ENCODE measurements around the gene KDM4B. TPM values are rescaled to one million over a fixed set of nuclear protein-coding genes. Genes with fewer than 3 reads are reported as not detected.

Gene KDM4B
- total RNA-seq, 1 donor from 2014 or later: 38.9 TPM

DNA sequence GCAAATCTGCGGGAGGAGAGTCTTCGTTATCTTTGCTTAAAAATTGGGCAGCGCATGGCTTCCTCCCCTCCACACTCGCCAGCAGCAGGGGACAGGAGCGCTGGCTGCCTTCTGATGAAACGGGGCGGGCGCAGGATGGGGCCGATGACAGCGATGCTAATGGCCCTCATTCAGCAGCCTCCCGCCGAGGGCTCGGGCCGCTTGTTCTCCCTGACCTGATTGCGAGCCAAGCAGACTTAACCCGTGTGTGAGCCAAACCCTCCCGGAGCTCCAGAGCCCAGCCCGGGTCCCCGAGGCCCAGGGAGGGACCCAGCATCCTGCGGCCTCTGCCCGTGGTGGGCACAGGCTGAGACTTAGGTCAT is 90.3 kb downstream of the KDM4B start:
- no peaks in the 10 kb centered on the region for H3K4me1 Mint-ChIP-seq (ENCODE audit: low read depth)
- no peak overlapping the region for H3K4me3 Mint-ChIP-seq
- intact Hi-C loops (cut with micrococcal nuclease): no loop called here
- H3K9me3 Mint-ChIP-seq: peaks cover 19% of the 10 kb centered on the region
- no peaks in the 10 kb centered on the region for H3K27me3 Mint-ChIP-seq (ENCODE audit: insufficient read depth)
- H3K36me3 Mint-ChIP-seq (ENCODE audit: low read depth): peaks cover 34% of the 10 kb centered on the region
- no peak for DNase-seq (ENCODE audit: low spot score)
- H3K27ac Mint-ChIP-seq: no peak overlapping the region

DNA sequence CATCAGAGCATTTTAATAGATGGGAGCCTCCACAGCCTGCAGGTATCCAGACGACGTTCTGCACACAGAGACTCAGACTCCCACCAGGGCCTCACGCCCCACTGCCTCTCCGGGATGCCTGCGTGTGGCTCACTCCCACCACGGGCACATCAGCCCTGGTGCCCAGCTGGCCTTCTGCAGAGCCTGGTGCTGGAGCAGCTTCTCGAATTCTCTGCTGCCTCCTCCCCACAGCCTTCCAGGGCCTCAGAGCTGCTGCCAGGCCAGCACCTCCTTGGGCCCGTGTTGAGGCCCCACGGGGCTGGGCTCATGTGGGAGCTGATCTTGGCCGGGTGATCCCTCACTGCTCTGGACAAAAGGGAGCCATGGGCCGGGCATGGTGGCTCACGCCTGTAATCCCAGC is 90.9 kb downstream of the KDM4B start:
- no peaks in the 10 kb centered on the region for H3K4me1 Mint-ChIP-seq (ENCODE audit: low read depth)
- H3K27ac Mint-ChIP-seq: no peak overlapping the region
- intact Hi-C loops (cut with micrococcal nuclease): no loop called here
- no peaks in the 10 kb centered on the region for H3K27me3 Mint-ChIP-seq (ENCODE audit: insufficient read depth)
- no peak for DNase-seq (ENCODE audit: low spot score)
- H3K4me3 Mint-ChIP-seq: no peak overlapping the region
- peaks cover 34% of the 10 kb centered on the region for H3K36me3 Mint-ChIP-seq (ENCODE audit: low read depth)
- H3K9me3 Mint-ChIP-seq: peaks cover 19% of the 10 kb centered on the region

DNA sequence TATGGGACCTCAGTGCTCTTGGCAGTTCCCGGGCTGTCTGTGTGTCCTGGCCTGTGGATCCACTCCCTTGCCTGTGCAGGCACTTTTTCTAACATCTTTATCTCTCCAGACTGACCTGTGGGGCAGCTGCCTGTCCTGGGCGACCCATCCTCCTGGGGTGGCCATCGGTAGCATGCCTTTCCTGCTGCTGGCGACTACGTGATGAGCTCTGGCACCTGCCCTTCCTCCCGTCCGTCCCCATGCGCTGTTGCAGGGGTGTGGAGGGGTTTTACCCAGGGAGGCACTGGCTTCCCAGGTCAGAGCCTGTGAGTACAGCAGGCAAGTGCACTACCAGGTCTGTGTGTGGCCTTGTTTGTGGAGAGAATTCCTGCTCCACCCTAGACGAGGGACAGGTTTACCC is 93.3 kb downstream of the KDM4B start:
- Mint-ChIP-seq H3K36me3 (ENCODE audit: low read depth) (peaks cover 35% of the 10 kb centered on the region), H3K4me1 (ENCODE audit: low read depth) (no peaks in the 10 kb centered on the region), H3K4me3 (no peak overlapping the region), H3K9me3 (peaks cover 19% of the 10 kb centered on the region), H3K27me3 (ENCODE audit: insufficient read depth) (no peaks in the 10 kb centered on the region), H3K27ac (no peak overlapping the region)
- intact Hi-C loops (cut with micrococcal nuclease): no loop called here
- no peak for DNase-seq (ENCODE audit: low spot score)

DNA sequence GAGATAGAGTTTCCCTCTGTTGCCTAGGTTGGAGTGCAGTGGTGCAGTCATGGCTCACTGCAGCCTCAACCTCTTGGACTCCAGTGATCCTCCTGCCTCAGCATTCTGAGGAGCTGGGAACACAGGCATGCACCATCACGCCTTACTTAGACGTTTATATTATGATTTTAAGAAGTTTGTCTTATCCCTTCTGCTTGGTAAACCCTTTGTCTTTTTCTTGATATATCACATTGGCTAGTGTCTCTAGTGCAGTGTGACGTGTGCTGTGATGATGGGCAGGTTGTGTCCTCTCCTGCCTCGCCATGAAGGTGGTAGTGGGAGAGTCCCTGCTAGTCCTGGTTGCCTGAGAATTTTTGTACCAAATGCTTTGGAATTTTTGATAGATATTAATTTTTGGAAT is 93.9 kb downstream of the KDM4B start:
- no peak for DNase-seq (ENCODE audit: low spot score)
- Mint-ChIP-seq H3K27ac (no peak overlapping the region), H3K36me3 (ENCODE audit: low read depth) (peaks cover 29% of the 10 kb centered on the region), H3K4me1 (ENCODE audit: low read depth) (no peaks in the 10 kb centered on the region), H3K4me3 (no peak overlapping the region), H3K27me3 (ENCODE audit: insufficient read depth) (no peaks in the 10 kb centered on the region), H3K9me3 (peaks cover 19% of the 10 kb centered on the region)
- intact Hi-C loops (cut with micrococcal nuclease): no loop called here

DNA sequence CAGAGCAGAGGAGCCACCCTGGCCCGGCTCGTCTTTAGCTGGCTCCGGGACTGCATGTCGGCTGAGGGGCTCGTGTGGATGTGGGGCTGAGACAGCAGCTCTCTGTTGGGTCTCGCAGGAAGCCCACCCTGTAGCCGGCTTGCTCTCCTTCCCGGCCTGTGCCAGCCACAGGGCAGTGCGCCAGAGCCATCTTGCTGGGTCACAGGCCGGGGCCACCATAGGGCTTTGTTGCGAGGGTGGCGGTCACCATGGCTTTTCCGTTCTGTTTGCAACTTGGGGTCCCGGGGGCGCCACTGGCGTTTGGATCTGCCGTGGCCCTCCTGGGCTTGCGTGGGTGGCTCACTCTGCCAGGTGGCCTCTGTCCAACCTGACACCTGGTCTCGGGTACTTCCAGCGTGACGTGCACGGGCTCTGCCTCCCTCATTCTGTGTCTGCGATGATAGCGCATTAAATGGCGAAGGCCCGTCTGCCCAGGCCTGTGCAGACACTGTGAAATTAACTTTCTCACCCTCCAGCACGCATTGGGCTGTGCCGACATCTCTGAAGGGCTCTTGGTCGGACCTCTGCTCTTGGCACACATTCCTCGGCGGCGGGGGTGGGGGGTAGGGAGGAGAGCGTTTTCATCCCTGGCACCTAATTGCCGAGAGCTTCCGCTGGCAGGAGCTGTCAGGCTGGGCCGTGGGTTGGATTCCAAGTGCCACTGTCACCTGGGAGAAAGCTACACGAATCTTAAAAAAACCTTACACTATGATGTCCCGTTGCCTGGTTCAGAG is 95.1 kb downstream of the KDM4B start:
- no peak overlapping the region for H3K27ac Mint-ChIP-seq
- peaks cover 19% of the 10 kb centered on the region for H3K9me3 Mint-ChIP-seq
- no peak for DNase-seq (ENCODE audit: low spot score)
- no peak overlapping the region for H3K4me3 Mint-ChIP-seq
- H3K27me3 Mint-ChIP-seq (ENCODE audit: insufficient read depth): no peaks in the 10 kb centered on the region
- intact Hi-C loops (cut with micrococcal nuclease): no loop called here
- no peaks in the 10 kb centered on the region for H3K4me1 Mint-ChIP-seq (ENCODE audit: low read depth)
- peaks cover 29% of the 10 kb centered on the region for H3K36me3 Mint-ChIP-seq (ENCODE audit: low read depth)

DNA sequence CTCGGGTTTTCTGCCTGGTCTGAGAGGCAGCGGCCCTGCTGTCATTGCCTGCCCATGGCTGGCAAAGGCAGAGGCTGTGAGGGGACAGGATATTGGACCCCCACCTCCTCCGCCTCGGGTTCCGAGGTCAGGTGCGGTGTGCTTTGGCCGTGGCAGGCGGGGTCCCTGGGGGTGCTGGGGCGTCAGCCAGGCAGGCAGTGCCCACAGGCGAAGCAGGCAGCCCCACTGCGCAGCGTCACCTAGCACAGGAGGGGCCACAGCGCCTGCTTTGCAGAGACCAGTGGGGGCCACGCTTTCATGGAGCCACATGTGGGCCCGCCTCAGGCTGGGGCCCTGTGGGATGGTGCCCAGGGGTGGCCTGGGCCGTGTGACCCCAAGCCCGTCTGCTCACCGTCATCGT is 96.0 kb downstream of the KDM4B start:
- H3K36me3 Mint-ChIP-seq (ENCODE audit: low read depth): peaks cover 29% of the 10 kb centered on the region
- H3K27ac Mint-ChIP-seq: no peak overlapping the region
- no peaks in the 10 kb centered on the region for H3K27me3 Mint-ChIP-seq (ENCODE audit: insufficient read depth)
- peaks cover 19% of the 10 kb centered on the region for H3K9me3 Mint-ChIP-seq
- DNase-seq (ENCODE audit: low spot score): no peak
- H3K4me3 Mint-ChIP-seq: no peak overlapping the region
- no peaks in the 10 kb centered on the region for H3K4me1 Mint-ChIP-seq (ENCODE audit: low read depth)
- intact Hi-C loops (cut with micrococcal nuclease): no loop called here

DNA sequence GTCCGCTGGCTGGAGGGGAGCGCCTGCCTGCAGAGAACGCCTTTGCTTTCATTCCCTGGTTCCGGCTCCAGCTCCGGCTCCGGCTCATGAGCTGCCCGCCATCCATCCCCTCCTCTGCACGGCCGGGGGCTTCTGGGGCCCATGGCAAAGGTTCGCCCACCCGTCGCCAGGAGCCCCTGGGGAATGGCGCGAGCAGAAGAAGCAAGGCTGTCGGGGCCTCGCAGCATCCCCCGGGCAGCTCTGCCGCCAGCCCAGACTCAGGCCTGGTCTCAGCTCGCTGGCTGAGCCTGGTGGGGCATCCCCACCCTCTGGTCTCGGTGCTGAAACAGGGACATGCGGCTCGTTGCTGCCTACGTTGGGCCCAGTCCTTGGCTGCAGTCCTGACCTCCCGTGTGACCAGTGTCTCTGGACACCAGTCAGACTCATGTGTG is 96.8 kb downstream of the KDM4B start:
- H3K4me3 Mint-ChIP-seq: no peak overlapping the region
- no peak overlapping the region for H3K27ac Mint-ChIP-seq
- intact Hi-C loops (cut with micrococcal nuclease): no loop called here
- peaks cover 28% of the 10 kb centered on the region for H3K36me3 Mint-ChIP-seq (ENCODE audit: low read depth)
- DNase-seq (ENCODE audit: low spot score): no peak
- peaks cover 19% of the 10 kb centered on the region for H3K9me3 Mint-ChIP-seq
- H3K4me1 Mint-ChIP-seq (ENCODE audit: low read depth): no peaks in the 10 kb centered on the region
- H3K27me3 Mint-ChIP-seq (ENCODE audit: insufficient read depth): no peaks in the 10 kb centered on the region

DNA sequence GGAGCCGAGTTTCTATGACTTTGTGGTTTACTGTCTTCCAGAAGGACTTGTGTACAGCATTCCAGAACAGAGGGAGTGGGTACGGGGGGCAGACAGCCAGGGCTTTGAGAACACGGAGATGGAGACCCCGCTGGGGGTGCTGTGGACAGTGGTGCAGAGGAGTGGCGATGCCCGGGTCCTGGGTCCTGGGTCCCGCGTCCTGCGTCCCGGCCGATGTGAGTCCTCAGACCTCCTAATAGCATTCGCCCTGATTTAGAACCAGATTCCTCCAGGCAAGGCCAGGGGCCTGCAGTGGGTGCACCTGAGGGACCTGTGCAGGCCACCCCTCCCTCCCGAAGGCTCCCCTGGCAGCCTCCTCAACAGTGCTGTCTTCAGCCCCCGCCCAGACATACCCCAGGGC is 97.9 kb downstream of the KDM4B start:
- no peak overlapping the region for H3K4me3 Mint-ChIP-seq
- H3K27me3 Mint-ChIP-seq (ENCODE audit: insufficient read depth): no peaks in the 10 kb centered on the region
- peaks cover 12% of the 10 kb centered on the region for H3K9me3 Mint-ChIP-seq
- DNase-seq (ENCODE audit: low spot score): no peak
- intact Hi-C loops (cut with micrococcal nuclease): no loop called here
- H3K36me3 Mint-ChIP-seq (ENCODE audit: low read depth): peaks cover 21% of the 10 kb centered on the region
- H3K4me1 Mint-ChIP-seq (ENCODE audit: low read depth): no peaks in the 10 kb centered on the region
- H3K27ac Mint-ChIP-seq: no peak overlapping the region

DNA sequence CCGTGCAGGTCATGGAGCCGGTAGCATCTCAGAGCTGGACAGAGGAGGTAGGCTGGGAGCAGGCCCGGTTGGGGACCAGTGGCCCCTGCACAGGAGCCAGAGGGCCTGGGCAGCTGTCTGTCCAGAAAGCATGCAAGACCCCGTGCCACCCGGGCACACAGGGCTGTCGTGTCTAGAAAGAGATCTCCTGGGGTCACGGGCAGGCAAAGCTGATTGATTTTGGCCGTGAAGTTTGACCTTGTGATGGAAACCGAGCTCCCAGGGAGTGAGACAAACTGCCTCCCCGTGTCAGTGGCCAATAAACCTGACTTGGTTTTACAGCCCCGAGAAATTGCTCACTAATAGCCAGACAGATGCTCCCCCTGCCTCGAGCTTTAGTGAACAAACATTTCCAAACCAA is 98.8 kb downstream of the KDM4B start:
- Mint-ChIP-seq H3K27me3 (ENCODE audit: insufficient read depth) (no peaks in the 10 kb centered on the region), H3K4me3 (no peak overlapping the region), H3K9me3 (peaks cover 7% of the 10 kb centered on the region), H3K36me3 (ENCODE audit: low read depth) (peaks cover 15% of the 10 kb centered on the region), H3K27ac (no peak overlapping the region), H3K4me1 (ENCODE audit: low read depth) (no peaks in the 10 kb centered on the region)
- DNase-seq (ENCODE audit: low spot score): no peak
- intact Hi-C loops (cut with micrococcal nuclease): no loop called here

DNA sequence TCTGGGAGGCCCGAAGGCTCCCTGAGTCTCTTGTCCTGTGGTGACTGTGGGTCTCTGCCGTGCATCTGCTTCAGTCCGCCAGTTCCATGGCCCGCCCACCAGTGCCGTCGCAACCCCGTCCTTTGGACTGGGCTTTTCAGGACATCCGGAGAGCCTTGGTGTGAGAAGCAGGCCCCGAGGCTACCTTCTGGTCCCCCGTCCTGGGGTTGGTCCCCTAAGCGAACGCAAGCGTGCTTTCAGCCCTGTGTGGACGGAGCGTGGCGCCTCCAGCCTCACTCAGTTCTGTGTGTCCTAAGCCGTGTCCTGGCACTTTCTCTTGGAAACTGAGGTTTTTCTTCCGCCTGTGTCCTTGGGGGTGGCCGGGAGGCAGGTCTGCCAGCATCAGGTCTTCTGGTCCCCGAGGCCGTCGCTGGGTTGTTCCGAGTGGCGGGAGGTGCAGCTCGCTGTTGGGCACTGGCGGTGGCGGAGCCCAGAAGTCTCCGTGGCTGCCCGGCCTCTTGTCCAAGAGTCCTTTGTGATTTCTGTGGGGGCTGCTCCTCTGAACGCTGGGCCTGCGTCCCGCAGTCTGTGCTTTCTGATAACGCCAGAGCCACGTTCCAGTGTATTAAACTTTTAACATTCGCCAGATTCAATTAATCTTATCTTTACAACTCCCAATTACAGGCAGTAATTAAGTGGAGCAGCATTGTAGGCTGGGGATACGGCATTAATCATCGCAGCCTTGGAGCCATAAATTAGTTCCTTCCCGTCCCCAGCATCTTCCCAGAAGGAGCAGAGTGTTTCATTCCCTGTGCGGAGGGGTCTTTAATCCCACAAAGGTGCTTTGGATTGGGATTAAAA is 99.5 kb downstream of the KDM4B start:
- DNase-seq (ENCODE audit: low spot score): no peak
- intact Hi-C loops (cut with micrococcal nuclease): no loop called here
- Mint-ChIP-seq H3K36me3 (ENCODE audit: low read depth) (peaks cover 10% of the 10 kb centered on the region), H3K9me3 (no peaks in the 10 kb centered on the region), H3K27me3 (ENCODE audit: insufficient read depth) (no peaks in the 10 kb centered on the region), H3K4me3 (no peak overlapping the region), H3K4me1 (ENCODE audit: low read depth) (no peaks in the 10 kb centered on the region), H3K27ac (no peak overlapping the region)

DNA sequence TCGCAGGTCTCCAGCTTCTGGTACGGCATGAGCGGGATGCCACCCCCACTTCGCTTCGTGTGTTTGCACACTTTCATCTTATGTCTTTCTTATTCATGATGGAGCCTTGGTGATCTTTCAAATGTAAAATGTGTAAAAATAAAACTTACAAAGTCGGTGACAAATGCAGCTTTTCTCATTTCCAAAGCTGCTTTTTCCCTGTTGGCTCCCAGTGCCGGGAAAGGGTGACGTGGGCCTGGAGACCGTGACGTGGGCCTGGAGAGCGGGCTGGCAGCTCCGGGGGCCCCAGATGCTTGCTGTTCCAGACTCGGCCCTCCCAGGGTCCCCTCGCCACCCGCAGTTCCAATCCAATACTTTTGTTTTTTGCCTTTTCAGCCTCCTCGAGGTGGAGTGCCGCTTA is 101.4 kb downstream of the KDM4B start:
- H3K27me3 Mint-ChIP-seq (ENCODE audit: insufficient read depth): no peaks in the 10 kb centered on the region
- intact Hi-C loops (cut with micrococcal nuclease): no loop called here

DNA sequence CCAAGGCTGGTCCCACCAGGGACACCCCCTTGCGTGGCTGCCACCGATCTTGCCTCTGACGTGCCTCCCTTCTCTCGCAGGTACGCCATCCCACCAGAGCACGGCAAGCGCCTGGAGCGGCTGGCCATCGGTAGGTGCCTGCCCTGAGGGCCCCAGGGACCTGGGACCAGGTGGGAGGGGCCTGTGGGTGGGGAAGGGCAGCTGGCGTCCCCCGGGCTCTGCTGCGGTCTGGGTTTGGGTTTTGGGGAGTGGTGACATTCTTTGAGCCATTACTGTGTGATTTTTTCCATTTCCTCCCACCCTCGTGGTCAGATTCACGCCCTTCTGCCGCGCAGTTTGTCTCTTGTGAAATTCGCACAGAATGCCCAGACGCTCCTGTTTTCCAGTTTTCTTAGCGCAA is 102.0 kb downstream of the KDM4B start:
- no peaks in the 10 kb centered on the region for H3K9me3 Mint-ChIP-seq
- no peaks in the 10 kb centered on the region for H3K4me1 Mint-ChIP-seq (ENCODE audit: low read depth)
- DNase-seq (ENCODE audit: low spot score): no peak
- H3K36me3 Mint-ChIP-seq (ENCODE audit: low read depth): peaks cover 7% of the 10 kb centered on the region
- no peaks in the 10 kb centered on the region for H3K27me3 Mint-ChIP-seq (ENCODE audit: insufficient read depth)
- no peak overlapping the region for H3K27ac Mint-ChIP-seq
- no peak overlapping the region for H3K4me3 Mint-ChIP-seq
- intact Hi-C loops (cut with micrococcal nuclease): no loop called here

More for the DNA sequence above, 101.4 kb downstream of the KDM4B start:
- Mint-ChIP-seq H3K27ac (no peak overlapping the region), H3K4me1 (ENCODE audit: low read depth) (no peaks in the 10 kb centered on the region), H3K9me3 (no peaks in the 10 kb centered on the region), H3K36me3 (ENCODE audit: low read depth) (peaks cover 7% of the 10 kb centered on the region), H3K4me3 (no peak overlapping the region)
- DNase-seq (ENCODE audit: low spot score): no peak

DNA sequence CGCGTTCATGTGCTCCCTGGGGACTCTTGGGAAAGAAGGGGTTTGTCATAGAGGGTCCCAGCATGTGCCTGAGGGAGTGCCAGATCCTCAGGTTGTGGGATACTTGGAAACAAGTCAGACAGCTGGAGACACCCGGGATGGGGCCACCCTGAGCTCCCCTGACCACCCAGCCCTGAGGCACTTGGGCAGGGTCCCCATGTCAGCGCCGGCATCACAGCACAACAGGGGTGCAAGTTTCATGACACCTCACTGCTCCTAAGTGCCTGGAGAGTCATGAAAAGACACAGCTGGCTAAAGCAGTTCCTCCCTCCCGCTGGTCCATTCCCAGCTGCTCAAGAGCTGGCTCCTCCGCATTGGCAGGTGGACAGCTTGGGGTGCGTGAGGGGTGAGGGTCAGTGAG is 102.7 kb downstream of the KDM4B start:
- Mint-ChIP-seq H3K27me3 (ENCODE audit: insufficient read depth) (no peaks in the 10 kb centered on the region), H3K36me3 (ENCODE audit: low read depth) (peaks cover 4% of the 10 kb centered on the region), H3K27ac (no peak overlapping the region), H3K4me1 (ENCODE audit: low read depth) (no peaks in the 10 kb centered on the region), H3K4me3 (no peak overlapping the region), H3K9me3 (no peaks in the 10 kb centered on the region)
- DNase-seq (ENCODE audit: low spot score): no peak
- intact Hi-C loops (cut with micrococcal nuclease): no loop called here

Measured in activated T-helper 1 cell treated with anti-CD3 and anti-CD28 coated beads, Interleukin-12 subunit alpha, Interleukin-12 subunit beta, Interleukin-2, Interleukin-4 antibody, amounts not matched to agents 30 ng/mL and 10 ng/mL and 1 ng/mL, durations not matched to agents 14 hours and 24 hours and 36 hours (primary cell).